T-helper 1 cell treated with Interleukin-12 subunit alpha and Interleukin-12 subunit beta and Interleukin-4 antibody, amounts not matched to agents 30 μg/mL and 1 μg/mL, for 36 hours (primary cell): Measurements from ENCODE around the gene MLXIPL.
"Not testable (repeated sequence)": the region's sequence is repeated elsewhere in the genome, so short reads cannot be mapped to it uniquely, and the experiment has no call there.

ENCODE experiments used
- H3K27ac Mint-ChIP-seq: one replicate; pipeline ENCODE4 v1.8.0; 2021; ENCODE audit warnings: mild to moderate bottlenecking, mixed read lengths
- H3K27me3 Mint-ChIP-seq: one replicate; pipeline ENCODE4 v1.8.0; 2021; ENCODE audit warnings: low read depth, mixed read lengths
- H3K36me3 Mint-ChIP-seq: one replicate; pipeline ENCODE4 v1.8.0; 2021; ENCODE audit warnings: low read depth, mixed read lengths
- H3K4me1 Mint-ChIP-seq: one replicate; pipeline ENCODE4 v1.8.0; 2021; ENCODE audit warnings: low read depth, mixed read lengths
- H3K4me3 Mint-ChIP-seq: one replicate; pipeline ENCODE4 v1.8.0; 2021; ENCODE audit warnings: mild to moderate bottlenecking, moderate library complexity, mixed read lengths
- H3K9me3 Mint-ChIP-seq: one replicate; pipeline ENCODE4 v1.8.0; 2021; ENCODE audit warnings: mixed read lengths

The MLXIPL gene

GRCh38 chr7:73610105-73610504 is 14.2 kb downstream of the MLXIPL start:
- H3K36me3 Mint-ChIP-seq = no peaks in the 10 kb centered on the region
- no peaks in the 10 kb centered on the region for H3K9me3 Mint-ChIP-seq
- peaks cover 28% of the 10 kb centered on the region for H3K27me3 Mint-ChIP-seq
- H3K27ac Mint-ChIP-seq = no peak overlapping the region
- no peak overlapping the region for H3K4me3 Mint-ChIP-seq
- H3K4me1 Mint-ChIP-seq = no peaks in the 10 kb centered on the region

GRCh38 chr7:73607692-73607983 is 16.7 kb downstream of the MLXIPL start:
- peaks cover 19% of the 10 kb centered on the region for H3K27me3 Mint-ChIP-seq

GRCh38 chr7:73606801-73607691 is 17.3 kb downstream of the MLXIPL start:
- no peaks in the 10 kb centered on the region for H3K4me1 Mint-ChIP-seq
- H3K4me3 Mint-ChIP-seq = no peak overlapping the region
- no peaks in the 10 kb centered on the region for H3K9me3 Mint-ChIP-seq
- no peaks in the 10 kb centered on the region for H3K36me3 Mint-ChIP-seq
- peaks cover 17% of the 10 kb centered on the region for H3K27me3 Mint-ChIP-seq
- H3K27ac Mint-ChIP-seq = no peak overlapping the region

More at GRCh38 chr7:73607692-73607983, 16.7 kb downstream of the MLXIPL start:
- not testable (repeated sequence) for H3K9me3 Mint-ChIP-seq, H3K27ac Mint-ChIP-seq, H3K4me3 Mint-ChIP-seq, H3K4me1 Mint-ChIP-seq, H3K36me3 Mint-ChIP-seq

GRCh38 chr7:73605601-73606220 is 18.6 kb downstream of the MLXIPL start:
- H3K4me1 Mint-ChIP-seq = no peaks in the 10 kb centered on the region
- H3K27me3 Mint-ChIP-seq = peaks cover 14% of the 10 kb centered on the region
- H3K4me3 Mint-ChIP-seq = no peak overlapping the region
- no peaks in the 10 kb centered on the region for H3K36me3 Mint-ChIP-seq
- H3K9me3 Mint-ChIP-seq = no peaks in the 10 kb centered on the region
- no peak overlapping the region for H3K27ac Mint-ChIP-seq

GRCh38 chr7:73602721-73603651 is 21.3 kb downstream of the MLXIPL start:
- no peak overlapping the region for H3K27ac Mint-ChIP-seq
- H3K36me3 Mint-ChIP-seq = no peaks in the 10 kb centered on the region
- no peak overlapping the region for H3K4me3 Mint-ChIP-seq
- H3K27me3 Mint-ChIP-seq = peaks cover 11% of the 10 kb centered on the region
- H3K9me3 Mint-ChIP-seq = no peaks in the 10 kb centered on the region
- no peaks in the 10 kb centered on the region for H3K4me1 Mint-ChIP-seq

GRCh38 chr7:73599916-73600315 is 24.4 kb downstream of the MLXIPL start:
- H3K4me1 Mint-ChIP-seq = no peaks in the 10 kb centered on the region
- peaks cover 9% of the 10 kb centered on the region for H3K27me3 Mint-ChIP-seq
- H3K4me3 Mint-ChIP-seq = no peak overlapping the region
- H3K36me3 Mint-ChIP-seq = no peaks in the 10 kb centered on the region
- H3K9me3 Mint-ChIP-seq = no peaks in the 10 kb centered on the region
- H3K27ac Mint-ChIP-seq = no peak overlapping the region

- Mint-ChIP-seq H3K4me1 (no peaks in the 10 kb centered on the region), H3K9me3 (no peaks in the 10 kb centered on the region), H3K27me3 (peaks cover 8% of the 10 kb centered on the region), H3K27ac (no peak overlapping the region), H3K36me3 (no peaks in the 10 kb centered on the region), H3K4me3 (no peak overlapping the region)
These were observed 25.0 kb downstream of the MLXIPL start for GRCh38 chr7:73599151-73599882.

- Mint-ChIP-seq H3K4me1 (no peaks in the 10 kb centered on the region), H3K27me3 (peaks cover 8% of the 10 kb centered on the region), H3K4me3 (no peak overlapping the region), H3K27ac (no peak overlapping the region), H3K9me3 (no peaks in the 10 kb centered on the region), H3K36me3 (no peaks in the 10 kb centered on the region)
These were observed 26.1 kb downstream of the MLXIPL start for GRCh38 chr7:73597978-73598782.

GRCh38 chr7:73596191-73597065 is 27.9 kb downstream of the MLXIPL start:
- H3K9me3 Mint-ChIP-seq = no peaks in the 10 kb centered on the region
- H3K27ac Mint-ChIP-seq = no peak overlapping the region
- H3K36me3 Mint-ChIP-seq = no peaks in the 10 kb centered on the region
- peaks cover 8% of the 10 kb centered on the region for H3K27me3 Mint-ChIP-seq
- no peak overlapping the region for H3K4me3 Mint-ChIP-seq
- H3K4me1 Mint-ChIP-seq = no peaks in the 10 kb centered on the region

GRCh38 chr7:73595358-73595757 is 29.0 kb downstream of the MLXIPL start:
- Mint-ChIP-seq H3K27me3 (peaks cover 8% of the 10 kb centered on the region), H3K9me3 (no peaks in the 10 kb centered on the region)

GRCh38 chr7:73593207-73594045 is 30.9 kb downstream of the MLXIPL start:
- Mint-ChIP-seq H3K27ac (no peak overlapping the region), H3K9me3 (no peaks in the 10 kb centered on the region), H3K27me3 (peaks cover 8% of the 10 kb centered on the region), H3K4me3 (no peak overlapping the region), H3K36me3 (no peaks in the 10 kb centered on the region), H3K4me1 (no peaks in the 10 kb centered on the region)

More at GRCh38 chr7:73595358-73595757, 29.0 kb downstream of the MLXIPL start:
- H3K4me1 Mint-ChIP-seq = no peaks in the 10 kb centered on the region
- H3K4me3 Mint-ChIP-seq = no peak overlapping the region
- no peak overlapping the region for H3K27ac Mint-ChIP-seq
- no peaks in the 10 kb centered on the region for H3K36me3 Mint-ChIP-seq

- H3K27me3 Mint-ChIP-seq = no peaks in the 10 kb centered on the region
- no peak overlapping the region for H3K4me3 Mint-ChIP-seq
- no peaks in the 10 kb centered on the region for H3K9me3 Mint-ChIP-seq
- H3K4me1 Mint-ChIP-seq = peaks cover 5% of the 10 kb centered on the region
- H3K36me3 Mint-ChIP-seq = no peaks in the 10 kb centered on the region
- H3K27ac Mint-ChIP-seq = no peak overlapping the region
These were observed 37.4 kb downstream of the MLXIPL start for GRCh38 chr7:73586911-73587310.
